Endodermal cell (in vitro differentiated cells): ENCODE results near the gene ZC3H14. TPM values are rescaled to one million over a fixed set of nuclear protein-coding genes. Genes with fewer than 3 reads are reported as not detected.
"Not testable (repeated sequence)": the region's sequence is repeated elsewhere in the genome, so short reads cannot be mapped to it uniquely, and the experiment has no call there.

Source experiments
- DNase-seq: peaks from one replicate; pipeline ENCODE4 v3.0.0-alpha.2; 2017
- H3K27ac ChIP-seq: 2 replicates; pipeline ENCODE4 v1.5.1; 2013; ENCODE audit warnings: mild to moderate bottlenecking, low read depth, low read length, moderate library complexity
- H3K27me3 ChIP-seq: 2 replicates; pipeline ENCODE4 v1.6.1; 2013; ENCODE audit warnings: mild to moderate bottlenecking, low read length, moderate library complexity; ENCODE audit not compliant: insufficient read depth, control insufficient read depth, poor library complexity, severe bottlenecking
- H3K36me3 ChIP-seq: 2 replicates; pipeline ENCODE4 v1.7.0; 2013; ENCODE audit warnings: mild to moderate bottlenecking, low read length, moderate library complexity; ENCODE audit not compliant: control insufficient read depth, insufficient read depth
- H3K4me1 ChIP-seq: one replicate; pipeline ENCODE4 v1.7.0; 2013; ENCODE audit warnings: low read length; ENCODE audit not compliant: control insufficient read depth, insufficient read depth
- H3K4me3 ChIP-seq: 2 replicates; pipeline ENCODE4 v1.5.1; 2013; ENCODE audit warnings: mild to moderate bottlenecking, low read length, moderate library complexity
- H3K9ac ChIP-seq: 2 replicates; pipeline ENCODE4 v1.6.1; 2013; ENCODE audit warnings: mild to moderate bottlenecking, low read length, moderate library complexity; ENCODE audit not compliant: poor library complexity, severe bottlenecking; ENCODE audit errors: extremely low read depth
- H3K9me3 ChIP-seq: 2 replicates; pipeline ENCODE4 v1.6.1; 2013; ENCODE audit warnings: mild to moderate bottlenecking, low read length, moderate library complexity; ENCODE audit not compliant: control insufficient read depth
- H3K27ac Mint-ChIP-seq: 2 replicates; pipeline ENCODE4 v1.8.0; 2020; ENCODE audit warnings: mixed read lengths
- H3K27me3 Mint-ChIP-seq: 2 replicates; pipeline ENCODE4 v1.8.0; 2021; ENCODE audit warnings: mild to moderate bottlenecking, mixed read lengths; ENCODE audit not compliant: insufficient read depth
- H3K36me3 Mint-ChIP-seq: 2 replicates; pipeline ENCODE4 v1.8.0; 2020; ENCODE audit warnings: low read depth, mixed read lengths
- H3K4me1 Mint-ChIP-seq: 2 replicates; pipeline ENCODE4 v1.8.0; 2020; ENCODE audit warnings: mixed read lengths
- H3K4me3 Mint-ChIP-seq: 2 replicates; pipeline ENCODE4 v1.8.0; 2020; ENCODE audit warnings: mild to moderate bottlenecking, moderate library complexity, mixed read lengths
- H3K9me3 Mint-ChIP-seq: 2 replicates; pipeline ENCODE4 v1.8.0; 2020; ENCODE audit warnings: mild to moderate bottlenecking, mixed read lengths
- WGBS, 2 experiments: methylation state at CpG; one replicate each; pipeline versions ENCODE4 v1.1.5 to v1.1.7; 2013; ENCODE audit warnings: missing lambda C conversion rate in 2 of 2, mixed read lengths in 1 of 2; ENCODE audit not compliant: insufficient coverage in 1 of 2, insufficient read length in 1 of 2; 5-methylcytosine and 5-hydroxymethylcytosine counted together
- total RNA-seq, 2 donors: library from RNA; stranded (reverse); fragmentation: NEBNext Ultra II Directional in 1 of 2; extraction: Animal tissue kit (Norgen Biotek cat#: 25700) in 1 of 2; gene quantifications; 2 replicates in 1 of 2; 3 replicates in 1 of 2; pipeline ENCODE4 v1.2.1, GENCODE V29; 2021
- TF ChIP-seq, protein P1 (sequence below): fragments of 200-600 bp; sonication (generic); conservative IDR thresholded peaks from 2 replicates; pipeline ENCODE4 v1.5.0; 2021; ENCODE audit warnings: antibody characterized with exemption, mild to moderate bottlenecking

The ZC3H14 gene
- total RNA-seq, 2 donors from 2014 or later: 111 to 142 TPM

DNA sequence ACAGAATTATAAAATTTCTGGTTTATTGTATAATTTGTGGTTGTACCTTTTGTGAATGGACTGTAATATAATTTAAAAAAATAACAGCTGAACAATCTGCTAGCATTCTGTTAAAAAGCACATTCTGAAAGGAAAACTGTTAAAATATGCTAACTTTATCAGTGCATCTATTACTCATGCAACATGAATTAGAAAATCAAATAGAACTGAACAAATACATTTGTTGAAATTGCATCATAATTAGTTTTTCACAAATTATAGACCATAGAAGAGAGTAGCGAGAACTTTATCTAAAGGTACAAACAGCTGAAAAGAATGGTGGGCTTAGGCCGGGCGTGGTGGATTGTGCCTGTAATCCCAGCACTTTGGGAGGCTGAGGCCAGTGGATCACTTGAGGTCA, 41.0 kb upstream of the ZC3H14 start:
- Mint-ChIP-seq H3K27ac (no peak overlapping the region), H3K36me3 (peaks cover 12% of the 10 kb centered on the region), H3K4me3 (no peak overlapping the region), H3K9me3 (no peaks in the 10 kb centered on the region), H3K27me3 (no peaks in the 10 kb centered on the region), H3K4me1 (no peaks in the 10 kb centered on the region)
- TF ChIP-seq, protein P1, sequence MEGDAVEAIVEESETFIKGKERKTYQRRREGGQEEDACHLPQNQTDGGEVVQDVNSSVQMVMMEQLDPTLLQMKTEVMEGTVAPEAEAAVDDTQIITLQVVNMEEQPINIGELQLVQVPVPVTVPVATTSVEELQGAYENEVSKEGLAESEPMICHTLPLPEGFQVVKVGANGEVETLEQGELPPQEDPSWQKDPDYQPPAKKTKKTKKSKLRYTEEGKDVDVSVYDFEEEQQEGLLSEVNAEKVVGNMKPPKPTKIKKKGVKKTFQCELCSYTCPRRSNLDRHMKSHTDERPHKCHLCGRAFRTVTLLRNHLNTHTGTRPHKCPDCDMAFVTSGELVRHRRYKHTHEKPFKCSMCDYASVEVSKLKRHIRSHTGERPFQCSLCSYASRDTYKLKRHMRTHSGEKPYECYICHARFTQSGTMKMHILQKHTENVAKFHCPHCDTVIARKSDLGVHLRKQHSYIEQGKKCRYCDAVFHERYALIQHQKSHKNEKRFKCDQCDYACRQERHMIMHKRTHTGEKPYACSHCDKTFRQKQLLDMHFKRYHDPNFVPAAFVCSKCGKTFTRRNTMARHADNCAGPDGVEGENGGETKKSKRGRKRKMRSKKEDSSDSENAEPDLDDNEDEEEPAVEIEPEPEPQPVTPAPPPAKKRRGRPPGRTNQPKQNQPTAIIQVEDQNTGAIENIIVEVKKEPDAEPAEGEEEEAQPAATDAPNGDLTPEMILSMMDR: no peak
- Histone ChIP-seq H3K27ac (no peak overlapping the region), H3K36me3 (peaks cover 12% of the 10 kb centered on the region), H3K4me1 (no peaks in the 10 kb centered on the region), H3K27me3 (no peaks in the 10 kb centered on the region), H3K9me3 (no peaks in the 10 kb centered on the region), H3K4me3 (no peak overlapping the region), H3K9ac (no peak overlapping the region)
- 83 to 84% methylated on average over 2 to 3 of the region's 3 CpGs for WGBS, 2 experiments
- no peak for DNase-seq

DNA sequence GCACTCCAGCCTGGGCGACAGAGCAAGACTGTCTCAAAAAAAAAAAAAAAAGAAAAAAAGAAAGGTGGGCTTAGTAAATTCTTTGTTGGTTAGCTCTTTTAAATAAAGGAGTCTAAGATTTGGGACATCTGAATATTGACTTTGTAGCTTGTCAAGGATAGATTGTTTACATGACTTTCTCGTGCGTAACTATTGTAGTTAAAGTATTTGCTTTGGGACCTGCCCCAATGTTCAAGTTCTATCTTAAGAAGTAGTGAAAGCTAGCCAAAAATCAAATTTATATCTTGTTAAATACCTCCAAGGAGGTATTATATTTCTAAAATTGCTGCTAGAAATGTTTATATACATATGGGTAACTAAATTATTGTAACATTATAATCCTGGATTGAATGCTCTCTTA, 40.4 kb upstream of the ZC3H14 start:
- peaks cover 2% of the 10 kb centered on the region for H3K4me1 Mint-ChIP-seq
- TF ChIP-seq, protein P1: no peak
- Histone ChIP-seq H3K4me1 (no peaks in the 10 kb centered on the region), H3K36me3 (peaks cover 13% of the 10 kb centered on the region), H3K9me3 (peaks cover 5% of the 10 kb centered on the region), H3K9ac (no peak overlapping the region), H3K27me3 (no peaks in the 10 kb centered on the region), H3K4me3 (no peak overlapping the region), H3K27ac (no peak overlapping the region)
- H3K36me3 Mint-ChIP-seq: peaks cover 14% of the 10 kb centered on the region
- H3K27ac Mint-ChIP-seq: no peak overlapping the region
- H3K9me3 Mint-ChIP-seq: no peaks in the 10 kb centered on the region
- H3K27me3 Mint-ChIP-seq: no peaks in the 10 kb centered on the region
- no peak for DNase-seq
- 95% methylated on average over 3 of the region's 3 CpGs for WGBS, 2 experiments
- H3K4me3 Mint-ChIP-seq: no peak overlapping the region

DNA sequence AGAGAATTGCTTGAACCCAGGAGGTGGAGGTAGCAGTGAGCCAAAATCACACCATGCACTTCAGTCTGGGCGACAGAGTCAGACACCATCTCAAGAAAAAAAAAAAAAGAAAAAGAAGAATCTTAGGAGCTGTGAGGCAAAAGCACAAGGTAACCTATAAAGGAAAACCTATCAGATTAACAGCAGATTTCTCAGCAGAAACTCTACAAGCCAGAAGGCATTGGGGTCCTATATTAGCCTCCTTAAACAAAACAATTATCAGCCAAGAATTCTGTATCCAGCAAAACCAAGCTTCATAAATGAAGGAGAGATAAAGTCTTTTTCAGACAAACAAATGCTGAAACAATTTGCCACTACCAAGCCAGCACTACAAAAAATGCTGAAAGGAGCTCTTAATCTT, 32.9 kb upstream of the ZC3H14 start:
- not testable (repeated sequence) for DNase-seq, H3K4me3 ChIP-seq, H3K27me3 Mint-ChIP-seq, H3K9ac ChIP-seq, H3K4me1 Mint-ChIP-seq, H3K27me3 ChIP-seq, H3K27ac ChIP-seq, H3K27ac Mint-ChIP-seq, H3K4me3 Mint-ChIP-seq, H3K4me1 ChIP-seq
- WGBS, 2 experiments: 83 to 100% methylated on average over 1 of the region's 1 CpG
- Mint-ChIP-seq H3K9me3 (peaks cover 18% of the 10 kb centered on the region), H3K36me3 (peaks cover 62% of the 10 kb centered on the region)
- H3K9me3 ChIP-seq: peaks cover 43% of the 10 kb centered on the region
- H3K36me3 ChIP-seq: peaks cover 65% of the 10 kb centered on the region

DNA sequence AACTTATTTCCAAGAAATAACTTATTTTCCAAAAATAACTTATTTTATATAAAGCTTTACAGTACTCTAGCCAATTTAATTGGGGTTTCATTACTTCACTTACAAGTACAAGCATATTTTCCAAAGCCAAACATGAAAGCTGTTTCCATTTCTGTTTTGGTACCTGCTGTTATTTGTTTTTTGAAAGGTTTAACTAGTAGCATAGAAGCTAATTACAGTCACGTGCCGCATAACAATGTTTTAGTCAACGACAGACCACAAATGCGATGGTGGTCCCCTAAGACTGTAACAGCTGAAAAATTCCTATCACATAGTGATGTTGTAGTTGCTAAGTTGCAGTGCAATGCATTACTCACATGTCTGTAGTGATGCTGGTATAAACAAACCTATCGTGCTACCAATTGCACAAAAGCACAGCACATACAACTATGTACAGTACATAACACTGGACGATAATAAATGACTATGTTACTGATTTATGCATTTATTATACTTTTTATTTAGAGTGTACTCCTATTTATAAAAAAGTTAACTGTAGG, 29.7 kb upstream of the ZC3H14 start:
- TF ChIP-seq, protein P1: no peak
- Mint-ChIP-seq H3K4me1 (peaks cover 6% of the 10 kb centered on the region), H3K9me3 (peaks cover 18% of the 10 kb centered on the region), H3K27ac (no peak overlapping the region), H3K27me3 (no peaks in the 10 kb centered on the region), H3K4me3 (no peak overlapping the region), H3K36me3 (peaks cover 52% of the 10 kb centered on the region)
- H3K36me3 ChIP-seq: peaks cover 71% of the 10 kb centered on the region
- H3K27me3 ChIP-seq: no peaks in the 10 kb centered on the region
- WGBS, 2 experiments: 91% methylated on average over 4 to 6 of the region's 6 CpGs
- H3K4me1 ChIP-seq: no peaks in the 10 kb centered on the region
- no peak overlapping the region for H3K4me3 ChIP-seq
- H3K27ac ChIP-seq: no peak overlapping the region
- H3K9ac ChIP-seq: no peak overlapping the region
- no peak for DNase-seq
- peaks cover 36% of the 10 kb centered on the region for H3K9me3 ChIP-seq
